Transverse colon (tissue), 4 donors: ENCODE results near the gene PCNT.

Source experiments
- CTCF ChIP-seq, 5 experiments: fragments of 200-600 bp in 3 of 5; fragments of 450-650 bp in 2 of 5; sonication (generic) in 3 of 5; IDR thresholded peaks; 1 replicate in 2 of 5; 2 replicates in 3 of 5; pipeline ENCODE4 v1.5.1; 2016 to 2017; ENCODE audit warnings: antibody characterized with exemption in 5 of 5, inconsistent platforms in 3 of 5, mild to moderate bottlenecking in 2 of 5, moderate library complexity in 1 of 5
- POLR2A ChIP-seq: fragments of 450-650 bp; IDR thresholded peaks from one replicate; pipeline ENCODE4 v1.6.1; 2016; ENCODE audit warnings: antibody characterized with exemption, mild to moderate bottlenecking, moderate library complexity
- POLR2AphosphoS5 ChIP-seq, 3 donors: sonication (generic); formaldehyde crosslinking; IDR thresholded peaks; one replicate each; pipeline ENCODE4 v1.6.1; 2016; ENCODE audit warnings: antibody characterized with exemption in 3 of 3

DNA sequence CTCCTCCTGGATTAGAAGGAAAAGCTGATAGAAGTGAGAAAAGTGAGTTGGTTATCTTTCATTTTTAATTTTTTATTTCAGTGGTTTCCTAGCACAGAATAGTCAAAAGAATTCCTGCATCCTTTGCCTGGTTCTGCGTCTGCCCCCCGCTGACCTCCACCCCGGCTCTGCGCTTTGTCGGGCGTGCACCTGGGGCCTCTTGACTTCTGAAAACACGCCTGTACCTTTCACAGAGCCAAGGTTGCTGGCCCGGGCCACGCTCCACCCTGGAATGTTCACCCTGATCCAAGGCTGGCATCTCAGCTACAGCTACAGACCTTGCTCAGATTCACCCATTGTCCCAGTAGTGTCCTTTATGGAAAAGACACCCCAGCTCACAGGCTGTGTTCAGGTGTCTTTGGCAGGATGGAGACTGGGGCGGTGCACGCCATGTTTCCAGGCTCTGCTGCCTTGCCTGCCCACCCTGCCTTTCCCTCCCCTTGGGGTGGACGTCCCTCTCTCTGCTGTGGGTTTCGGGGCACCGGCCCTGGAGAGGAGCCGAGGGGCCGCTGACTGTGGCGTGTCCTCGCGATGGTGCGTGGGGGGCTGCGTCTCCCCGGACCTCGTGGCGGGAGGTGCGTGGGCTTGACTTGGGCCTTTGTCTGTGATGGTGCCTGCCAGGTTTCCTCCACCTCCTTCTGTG, 94.5 kb downstream of the PCNT start:
- TF ChIP-seq POLR2AphosphoS5 (IDR thresholded peaks at IDR 0.05) (no peak), POLR2A (no peak), CTCF (IDR thresholded peaks at IDR 0.05) (no peak)
